Stomach smooth muscle (tissue), 2 donors: Measurements from ENCODE around the gene LRRC45.
A peak's percentile ranks its signal among the peaks of the same experiment; 100 is the strongest.

Experiments used
- H3K27ac ChIP-seq: one replicate; pipeline ENCODE4 v1.7.0; 2013; ENCODE audit warnings: mild to moderate bottlenecking, low read length, inconsistent platforms
- H3K27me3 ChIP-seq, 2 donors: one replicate each; pipeline ENCODE4 v1.7.0; 2013; ENCODE audit warnings: low read length in 2 of 2; ENCODE audit not compliant: insufficient read depth in 2 of 2, control insufficient read depth in 1 of 2
- H3K36me3 ChIP-seq, 2 donors: one replicate each; pipeline ENCODE4 v1.7.0; 2013; ENCODE audit warnings: low read length in 2 of 2; ENCODE audit not compliant: control insufficient read depth in 2 of 2, insufficient read depth in 2 of 2
- H3K4me1 ChIP-seq: one replicate; pipeline ENCODE4 v1.7.0; 2013; ENCODE audit warnings: low read length; ENCODE audit not compliant: control insufficient read depth, insufficient read depth
- H3K4me3 ChIP-seq, 2 donors: one replicate each; pipeline ENCODE4 v1.7.0; 2013; ENCODE audit warnings: low read length in 2 of 2
- H3K9ac ChIP-seq, 2 donors: one replicate each; pipeline ENCODE4 v1.7.0; 2013; ENCODE audit warnings: low read length in 2 of 2, mild to moderate bottlenecking in 1 of 2
- H3K9me3 ChIP-seq, 2 donors: one replicate each; pipeline ENCODE4 v1.7.0; 2013; ENCODE audit warnings: low read length in 2 of 2; ENCODE audit not compliant: control insufficient read depth in 2 of 2
- donor health status: healthy.
- donor health status: Pancreatic carcinoma.

The LRRC45 gene

DNA sequence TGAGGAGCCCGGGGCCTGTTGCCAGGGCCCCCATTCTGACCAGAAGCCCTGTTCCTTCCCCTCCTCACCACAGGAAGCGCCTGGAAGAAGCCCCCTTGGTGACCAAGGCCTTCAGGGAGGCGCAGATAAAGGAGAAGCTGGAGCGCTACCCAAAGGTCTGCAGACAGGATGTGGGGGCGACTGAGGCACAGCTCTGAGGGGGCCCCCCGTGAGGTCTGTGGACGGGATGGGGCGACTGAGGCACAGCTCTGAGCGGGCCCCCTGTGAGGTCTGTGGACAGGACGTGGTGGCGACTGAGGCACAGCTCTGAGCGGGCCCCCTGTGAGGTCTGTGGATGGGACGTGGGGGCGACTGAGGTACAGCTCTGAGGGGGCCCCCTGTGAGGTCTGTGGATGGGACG, 13.7 kb upstream of the LRRC45 start:
- no peak overlapping the region for H3K27ac ChIP-seq
- H3K36me3 ChIP-seq: no peaks in the 10 kb centered on the region
- H3K9ac ChIP-seq: no peak overlapping the region
- no peaks in the 10 kb centered on the region for H3K9me3 ChIP-seq
- H3K4me1 ChIP-seq: peaks cover 33% of the 10 kb centered on the region
- H3K4me3 ChIP-seq: no peak overlapping the region
- no peaks in the 10 kb centered on the region for H3K27me3 ChIP-seq

- H3K27ac ChIP-seq: no peak overlapping the region
- H3K4me3 ChIP-seq: no peak overlapping the region
- H3K4me1 ChIP-seq: peaks cover 28% of the 10 kb centered on the region
- H3K9ac ChIP-seq: no peak overlapping the region
- no peaks in the 10 kb centered on the region for H3K36me3 ChIP-seq
- no peaks in the 10 kb centered on the region for H3K27me3 ChIP-seq
- no peaks in the 10 kb centered on the region for H3K9me3 ChIP-seq
These were observed 12.3 kb upstream of the LRRC45 start for GRCh38 chr17:82010575-82011525.

- peaks cover 19% of the 10 kb centered on the region for H3K4me1 ChIP-seq
- no peaks in the 10 kb centered on the region for H3K36me3 ChIP-seq
- H3K27me3 ChIP-seq: no peaks in the 10 kb centered on the region
- H3K4me3 ChIP-seq: no peak overlapping the region
- H3K27ac ChIP-seq: no peak overlapping the region
- H3K9ac ChIP-seq: no peak overlapping the region
- H3K9me3 ChIP-seq: no peaks in the 10 kb centered on the region
These were observed 11.4 kb upstream of the LRRC45 start for GRCh38 chr17:82011617-82012187.

- Histone ChIP-seq H3K9me3 (no peaks in the 10 kb centered on the region), H3K4me3 (no peak overlapping the region), H3K9ac (no peak overlapping the region), H3K36me3 (no peaks in the 10 kb centered on the region), H3K27me3 (no peaks in the 10 kb centered on the region), H3K4me1 (peaks cover 14% of the 10 kb centered on the region), H3K27ac (peak overlapping the region; percentile 69)
These were observed 10.9 kb upstream of the LRRC45 start for GRCh38 chr17:82012261-82012639.

- Histone ChIP-seq H3K9me3 (no peaks in the 10 kb centered on the region), H3K27me3 (no peaks in the 10 kb centered on the region), H3K9ac (peak overlapping the region; percentile 4 to 47), H3K4me1 (peaks cover 14% of the 10 kb centered on the region), H3K36me3 (no peaks in the 10 kb centered on the region), H3K27ac (peak overlapping the region; percentile 69), H3K4me3 (no peak overlapping the region)
These were observed 10.3 kb upstream of the LRRC45 start for GRCh38 chr17:82012640-82013295.

GRCh38 chr17:82013341-82013740, 9.8 kb upstream of the LRRC45 start:
- Histone ChIP-seq H3K9me3 (no peaks in the 10 kb centered on the region), H3K27me3 (no peaks in the 10 kb centered on the region), H3K4me3 (no peak overlapping the region), H3K9ac (peak overlapping the region; percentile 4 to 47), H3K27ac (peak overlapping the region; percentile 69), H3K36me3 (peaks cover 0 to under 1% of the 10 kb centered on the region in 2 donors), H3K4me1 (peaks cover 14% of the 10 kb centered on the region)

- peaks cover 2 to 5% of the 10 kb centered on the region in 2 donors for H3K36me3 ChIP-seq
- peak overlapping the region; percentile 69 for H3K27ac ChIP-seq
- H3K9ac ChIP-seq: no peak overlapping the region
- no peaks in the 10 kb centered on the region for H3K27me3 ChIP-seq
- no peaks in the 10 kb centered on the region for H3K9me3 ChIP-seq
- no peak overlapping the region for H3K4me3 ChIP-seq
- H3K4me1 ChIP-seq: peaks cover 14% of the 10 kb centered on the region
These were observed 9.3 kb upstream of the LRRC45 start for GRCh38 chr17:82013772-82014321.

GRCh38 chr17:82014432-82014831, 8.7 kb upstream of the LRRC45 start:
- Histone ChIP-seq H3K27me3 (no peaks in the 10 kb centered on the region), H3K36me3 (peaks cover 3 to 5% of the 10 kb centered on the region in 2 donors), H3K9me3 (no peaks in the 10 kb centered on the region), H3K4me1 (peaks cover 14% of the 10 kb centered on the region), H3K9ac (no peak overlapping the region), H3K4me3 (no peak overlapping the region), H3K27ac (no peak overlapping the region)

DNA sequence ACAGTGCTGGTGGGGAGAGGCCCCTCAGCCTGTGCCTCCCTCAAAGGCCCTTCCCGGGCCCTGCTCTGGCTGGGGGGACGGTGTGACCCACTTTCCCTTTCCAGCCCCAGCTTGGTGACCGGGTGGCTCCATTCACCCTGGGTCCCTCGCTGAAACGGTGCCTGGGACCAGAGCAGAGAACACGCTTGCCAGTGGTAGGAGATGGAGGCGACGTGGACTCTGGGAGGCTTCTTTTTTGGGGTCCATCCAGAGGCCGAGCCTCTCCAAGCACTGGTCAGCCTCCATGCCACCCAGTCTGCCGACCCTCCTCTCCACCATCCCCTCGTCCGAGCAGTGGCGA, 8.2 kb upstream of the LRRC45 start:
- peaks cover 3 to 5% of the 10 kb centered on the region in 2 donors for H3K36me3 ChIP-seq

GRCh38 chr17:82015311-82015971, 7.7 kb upstream of the LRRC45 start:
- Histone ChIP-seq H3K4me1 (peaks cover 14% of the 10 kb centered on the region), H3K36me3 (peaks cover 3 to 5% of the 10 kb centered on the region in 2 donors), H3K27ac (no peak overlapping the region), H3K9me3 (no peaks in the 10 kb centered on the region), H3K27me3 (no peaks in the 10 kb centered on the region), H3K9ac (no peak overlapping the region), H3K4me3 (no peak overlapping the region)

More for the DNA sequence above, 8.2 kb upstream of the LRRC45 start:
- Histone ChIP-seq H3K4me3 (no peak overlapping the region), H3K9me3 (no peaks in the 10 kb centered on the region), H3K27me3 (no peaks in the 10 kb centered on the region), H3K9ac (no peak overlapping the region), H3K4me1 (peaks cover 14% of the 10 kb centered on the region), H3K27ac (no peak overlapping the region)
